Trophoblast cell (in vitro differentiated cells and primary cell): Measurements from ENCODE around the gene KIF13A.

ENCODE experiments used
- DNase-seq, 2 donors: peaks; one replicate each; pipeline ENCODE4 v3.0.0-alpha.2; 2016
- H2AFZ ChIP-seq: 2 replicates; pipeline ENCODE4 v1.6.1; 2013; ENCODE audit warnings: low read length, moderate library complexity, mild to moderate bottlenecking; ENCODE audit not compliant: insufficient read depth, poor library complexity
- H2AK5ac ChIP-seq: 2 replicates; pipeline ENCODE4 v1.6.1; 2013; ENCODE audit warnings: mild to moderate bottlenecking, low read length
- H2BK120ac ChIP-seq: 2 replicates; pipeline ENCODE4 v1.6.1; 2013; ENCODE audit warnings: low read length, mild to moderate bottlenecking, moderate library complexity; ENCODE audit not compliant: insufficient read depth, poor library complexity
- H2BK12ac ChIP-seq: 2 replicates; pipeline ENCODE4 v1.6.1; 2013; ENCODE audit warnings: mild to moderate bottlenecking, low read length, moderate library complexity
- H2BK5ac ChIP-seq: 2 replicates; pipeline ENCODE4 v1.6.1; 2013; ENCODE audit warnings: low read length, low read depth, moderate library complexity, mild to moderate bottlenecking; ENCODE audit not compliant: poor library complexity
- H3K14ac ChIP-seq: 2 replicates; pipeline ENCODE4 v1.6.1; 2013; ENCODE audit warnings: mild to moderate bottlenecking, low read length
- H3K18ac ChIP-seq: 2 replicates; pipeline ENCODE4 v1.6.1; 2013; ENCODE audit warnings: mild to moderate bottlenecking, low read length
- H3K23ac ChIP-seq: 2 replicates; pipeline ENCODE4 v1.6.1; 2013; ENCODE audit warnings: low read length
- H3K27ac ChIP-seq: 2 replicates; pipeline ENCODE4 v1.5.1; 2013; ENCODE audit warnings: low read depth, mild to moderate bottlenecking, inconsistent platforms, low read length, moderate library complexity
- H3K27me3 ChIP-seq: 2 replicates; pipeline ENCODE4 v1.6.1; 2013; ENCODE audit warnings: inconsistent platforms, mild to moderate bottlenecking, low read length, moderate library complexity; ENCODE audit not compliant: insufficient read depth
- H3K36me3 ChIP-seq, 2 experiments: 1 replicate in 1 of 2; 2 replicates in 1 of 2; pipeline ENCODE4 v1.6.1; 2013; ENCODE audit warnings: low read length in 2 of 2, mild to moderate bottlenecking in 2 of 2, moderate library complexity in 1 of 2; ENCODE audit not compliant: insufficient read depth in 2 of 2, control insufficient read depth in 1 of 2
- H3K4ac ChIP-seq: 2 replicates; pipeline ENCODE4 v1.6.1; 2013; ENCODE audit warnings: low read depth, mild to moderate bottlenecking, low read length, moderate library complexity
- H3K4me1 ChIP-seq, 2 experiments: 1 replicate in 1 of 2; 2 replicates in 1 of 2; pipeline ENCODE4 v1.6.1; 2013; ENCODE audit warnings: low read length in 2 of 2, mild to moderate bottlenecking in 2 of 2, moderate library complexity in 1 of 2; ENCODE audit not compliant: insufficient read depth in 2 of 2, control insufficient read depth in 1 of 2
- H3K4me2 ChIP-seq: 2 replicates; pipeline ENCODE4 v1.6.1; 2013; ENCODE audit warnings: inconsistent platforms, mild to moderate bottlenecking, low read length, moderate library complexity
- H3K4me3 ChIP-seq: 2 replicates; pipeline ENCODE4 v1.5.1; 2013; ENCODE audit warnings: mild to moderate bottlenecking, low read depth, low read length, inconsistent platforms
- H3K79me1 ChIP-seq: one replicate; pipeline ENCODE4 v1.6.1; 2013; ENCODE audit warnings: low read length
- H3K79me2 ChIP-seq: 2 replicates; pipeline ENCODE4 v1.6.1; 2013; ENCODE audit warnings: low read length, mild to moderate bottlenecking; ENCODE audit not compliant: control insufficient read depth, insufficient read depth, poor library complexity
- H3K9ac ChIP-seq: 2 replicates; pipeline ENCODE4 v1.6.1; 2013; ENCODE audit warnings: mild to moderate bottlenecking, low read length
- H3K9me3 ChIP-seq: 2 replicates; pipeline ENCODE4 v1.6.1; 2013; ENCODE audit warnings: low read depth, mild to moderate bottlenecking, control low read depth, inconsistent platforms, low read length; ENCODE audit not compliant: insufficient read depth
- H4K12ac ChIP-seq: 2 replicates; pipeline ENCODE4 v1.6.1; 2013; ENCODE audit warnings: low read depth, mild to moderate bottlenecking, low read length, moderate library complexity
- H4K8ac ChIP-seq: 2 replicates; pipeline ENCODE4 v1.6.1; 2013; ENCODE audit warnings: low read depth, mild to moderate bottlenecking, low read length, moderate library complexity
- H4K91ac ChIP-seq: one replicate; pipeline ENCODE4 v1.6.1; 2013; ENCODE audit warnings: low read depth, mild to moderate bottlenecking, low read length, moderate library complexity
- WGBS: extraction: QIAGEN DNeasy Blood & Tissue Kit; methylation state at CpG from one replicate; pipeline ENCODE4 v1.1.7; 2013; ENCODE audit warnings: missing lambda C conversion rate; ENCODE audit not compliant: insufficient read length, insufficient coverage; ENCODE audit errors: extremely low coverage; 5-methylcytosine and 5-hydroxymethylcytosine counted together

KIF13A gene

DNA sequence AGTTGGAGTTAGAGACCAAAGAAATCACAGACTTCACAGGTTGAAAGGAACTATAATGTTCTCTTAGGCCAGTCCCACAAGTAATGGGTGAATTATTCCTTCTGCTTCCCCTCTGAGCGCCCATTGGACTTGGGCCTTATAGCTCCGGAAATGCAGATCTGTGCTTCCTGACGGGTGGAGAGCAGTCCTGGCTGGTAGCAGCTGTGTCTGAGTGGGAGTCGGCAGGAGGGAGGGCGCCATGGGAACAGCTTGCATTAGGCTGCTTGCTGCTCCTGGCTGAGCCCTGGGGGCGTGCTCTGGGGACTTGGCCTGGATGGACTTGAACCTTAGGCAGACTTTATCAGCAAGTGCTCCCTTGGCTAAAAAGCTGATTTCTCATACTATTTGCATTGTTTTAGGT is 262.4 kb downstream of the KIF13A start:
- Histone ChIP-seq H3K79me2 (no peaks in the 10 kb centered on the region), H3K4me3 (no peak overlapping the region), H4K91ac (no peak overlapping the region), H2BK12ac (no peak overlapping the region), H3K23ac (no peak overlapping the region), H4K8ac (peak overlapping the region; percentile 32), H4K12ac (no peak overlapping the region), H3K4ac (no peak overlapping the region), H3K4me2 (no peak overlapping the region), H3K79me1 (peaks cover 12% of the 10 kb centered on the region), H3K9me3 (no peaks in the 10 kb centered on the region), H3K9ac (no peak overlapping the region), H3K27ac (no peak overlapping the region), H3K27me3 (no peaks in the 10 kb centered on the region), H3K14ac (no peak overlapping the region), H3K36me3 (no peaks in the 10 kb centered on the region), H2AFZ (peak overlapping the region; percentile 45), H2AK5ac (no peak overlapping the region), H3K18ac (no peak overlapping the region), H2BK120ac (no peak overlapping the region), H3K4me1 (peaks cover 3 to 12% of the 10 kb centered on the region in 2 experiments), H2BK5ac (no peak overlapping the region)
- WGBS: no CpG with 5 or more reads among the region's 6 CpGs
- DNase-seq: no peak

DNA sequence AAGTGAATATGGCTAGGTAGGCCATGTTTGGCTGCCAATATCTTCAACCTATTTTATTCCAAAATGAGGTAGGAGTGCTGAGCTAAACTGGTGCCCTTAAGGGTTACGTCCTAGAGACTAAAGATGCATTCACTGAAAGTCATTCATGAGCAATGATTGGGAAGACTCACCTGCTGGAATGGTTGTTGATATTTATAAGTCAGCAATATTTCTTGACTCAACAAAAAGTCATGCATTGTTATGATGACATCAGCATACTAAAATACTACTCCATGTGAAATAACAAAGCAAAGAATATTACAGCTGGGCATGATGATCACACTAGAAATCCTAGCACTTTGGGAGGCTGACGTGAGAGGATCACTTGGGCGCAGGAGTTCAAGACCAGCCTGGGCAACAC is 263.1 kb downstream of the KIF13A start:
- no peak overlapping the region for H4K12ac ChIP-seq
- H3K27ac ChIP-seq: no peak overlapping the region
- H2BK5ac ChIP-seq: no peak overlapping the region
- H3K4me2 ChIP-seq: no peak overlapping the region
- no peaks in the 10 kb centered on the region for H3K36me3 ChIP-seq
- H3K4me1 ChIP-seq: peaks cover 6 to 15% of the 10 kb centered on the region in 2 experiments
- no peak overlapping the region for H3K4me3 ChIP-seq
- H2AFZ ChIP-seq: no peak overlapping the region
- H4K8ac ChIP-seq: no peak overlapping the region
- no peaks in the 10 kb centered on the region for H3K9me3 ChIP-seq
- no peak overlapping the region for H2AK5ac ChIP-seq
- H3K27me3 ChIP-seq: no peaks in the 10 kb centered on the region
- H4K91ac ChIP-seq: no peak overlapping the region
- no peaks in the 10 kb centered on the region for H3K79me2 ChIP-seq
- H3K18ac ChIP-seq: no peak overlapping the region
- peak in 1 of 2 donors; percentile 60 for DNase-seq
- H3K79me1 ChIP-seq: peaks cover 12% of the 10 kb centered on the region
- no peak overlapping the region for H3K14ac ChIP-seq
- H3K9ac ChIP-seq: no peak overlapping the region
- WGBS: no CpG with 5 or more reads among the region's 3 CpGs
- H2BK12ac ChIP-seq: no peak overlapping the region
- no peak overlapping the region for H3K4ac ChIP-seq
- no peak overlapping the region for H2BK120ac ChIP-seq
- H3K23ac ChIP-seq: no peak overlapping the region

DNA sequence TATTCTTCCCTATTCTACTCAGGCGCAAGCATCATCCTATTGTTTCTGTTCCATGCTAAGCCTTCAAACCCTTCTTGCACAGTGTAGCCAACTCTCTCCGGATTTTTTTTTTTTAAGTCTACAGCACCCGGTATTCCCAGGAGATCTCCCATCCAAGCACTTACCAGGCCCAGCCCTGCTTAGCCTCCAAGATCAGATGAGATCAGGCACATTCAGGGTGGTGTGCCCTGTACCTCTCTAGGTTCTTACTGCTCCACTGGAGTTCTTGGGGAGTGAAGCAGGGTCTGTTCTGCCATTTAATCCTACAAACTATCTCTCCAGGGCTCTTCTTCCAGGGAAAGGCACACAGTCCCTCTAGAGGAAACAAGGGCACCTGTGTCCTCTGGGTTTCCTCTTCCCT is 265.8 kb downstream of the KIF13A start:
- peak overlapping the region; percentile 78 for H3K27ac ChIP-seq
- peak overlapping the region; percentile 15 for H2BK120ac ChIP-seq
- H2BK12ac ChIP-seq: peak overlapping the region; percentile 19
- no peaks in the 10 kb centered on the region for H3K79me2 ChIP-seq
- no peak overlapping the region for H3K9ac ChIP-seq
- H3K36me3 ChIP-seq: no peaks in the 10 kb centered on the region
- peak overlapping the region; percentile 12 for H3K14ac ChIP-seq
- H4K12ac ChIP-seq: no peak overlapping the region
- WGBS: no CpG with 5 or more reads among the region's 3 CpGs
- peak overlapping the region; percentile 13 for H4K8ac ChIP-seq
- no peak overlapping the region for H3K4ac ChIP-seq
- H3K18ac ChIP-seq: peak overlapping the region; percentile 4
- peak overlapping the region; percentile 57 for H3K4me2 ChIP-seq
- H3K23ac ChIP-seq: no peak overlapping the region
- H3K27me3 ChIP-seq: no peaks in the 10 kb centered on the region
- H4K91ac ChIP-seq: peak overlapping the region; percentile 88
- peaks cover 6 to 15% of the 10 kb centered on the region in 2 experiments for H3K4me1 ChIP-seq
- peaks cover 12% of the 10 kb centered on the region for H3K79me1 ChIP-seq
- H2AFZ ChIP-seq: no peak overlapping the region
- DNase-seq: no peak
- H3K4me3 ChIP-seq: no peak overlapping the region
- H2AK5ac ChIP-seq: no peak overlapping the region
- peak overlapping the region; percentile 74 for H2BK5ac ChIP-seq
- H3K9me3 ChIP-seq: no peaks in the 10 kb centered on the region

DNA sequence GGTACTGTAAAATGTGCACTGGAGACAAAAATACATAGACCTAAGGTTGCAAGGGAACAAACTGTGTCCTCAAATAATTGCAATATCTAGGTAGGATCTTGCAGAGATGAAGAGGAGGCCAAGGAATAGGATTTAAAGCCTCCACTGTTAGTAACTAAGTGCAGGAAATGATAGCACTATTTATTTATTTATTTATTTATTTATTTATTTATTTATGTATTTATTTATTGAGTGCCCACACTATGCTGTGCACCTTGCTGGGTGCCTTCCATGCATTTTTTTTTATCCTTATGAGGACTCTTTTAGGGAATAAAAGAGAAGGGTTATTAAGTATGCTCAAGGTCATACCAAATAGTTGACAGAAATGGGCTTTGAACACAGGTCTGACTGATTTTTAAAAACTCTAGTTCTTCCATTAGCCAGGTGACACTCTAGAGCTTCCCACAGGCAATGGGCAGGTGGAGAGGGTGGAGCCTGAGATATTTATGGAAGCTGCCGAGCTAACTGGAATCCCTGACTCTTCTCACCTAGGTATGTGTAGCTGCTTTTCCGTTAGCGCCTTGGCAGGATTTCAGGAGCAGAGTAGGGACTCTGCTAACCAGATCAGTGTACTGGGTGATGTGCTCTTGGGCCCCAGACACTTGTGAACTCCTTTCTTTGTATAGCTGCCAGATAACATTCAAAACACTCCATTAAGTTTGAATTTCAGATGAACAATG is 268.0 kb downstream of the KIF13A start:
- Histone ChIP-seq H3K27ac (no peak overlapping the region), H3K9ac (no peak overlapping the region), H2AK5ac (no peak overlapping the region), H3K23ac (no peak overlapping the region), H4K8ac (no peak overlapping the region), H3K9me3 (no peaks in the 10 kb centered on the region), H2BK5ac (no peak overlapping the region), H3K18ac (no peak overlapping the region), H3K4me1 (peaks cover 6 to 15% of the 10 kb centered on the region in 2 experiments), H4K12ac (no peak overlapping the region), H3K14ac (no peak overlapping the region), H4K91ac (no peak overlapping the region), H2BK12ac (peak overlapping the region; percentile 68), H2AFZ (no peak overlapping the region), H2BK120ac (peak overlapping the region; percentile 38), H3K79me2 (no peaks in the 10 kb centered on the region), H3K4ac (no peak overlapping the region), H3K36me3 (no peaks in the 10 kb centered on the region), H3K27me3 (no peaks in the 10 kb centered on the region), H3K4me3 (no peak overlapping the region), H3K79me1 (peaks cover 11% of the 10 kb centered on the region), H3K4me2 (no peak overlapping the region)
- DNase-seq: peak; percentile 41 to 61
- no CpG with 5 or more reads among the region's 3 CpGs for WGBS
